GM18861 (cell line): ENCODE data around the gene MYOM1.

Experiments
- ATAC-seq: cut with Tn5 transposase; IDR thresholded peaks from one replicate; pipeline ENCODE4 v1.9.1; 2021; ENCODE audit not compliant: unreplicated experiment

Gene MYOM1

GRCh38 chr18:3120356-3120755 is 99.4 kb downstream of the MYOM1 start:
- ATAC-seq: no peak

GRCh38 chr18:3119401-3120341 is 100.1 kb downstream of the MYOM1 start:
- no peak for ATAC-seq

- ATAC-seq: no peak
Measured at GRCh38 chr18:3118195-3119010, 101.4 kb downstream of the MYOM1 start.

GRCh38 chr18:3117493-3118192 is 102.1 kb downstream of the MYOM1 start:
- ATAC-seq: no peak

- ATAC-seq: no peak
Measured at GRCh38 chr18:3115447-3116030, 104.2 kb downstream of the MYOM1 start.

- no peak for ATAC-seq
Measured at GRCh38 chr18:3114451-3114850, 105.3 kb downstream of the MYOM1 start.

GRCh38 chr18:3114026-3114425 is 105.7 kb downstream of the MYOM1 start:
- no peak for ATAC-seq

GRCh38 chr18:3111523-3112240 is 108.1 kb downstream of the MYOM1 start:
- ATAC-seq: no peak

- peak; percentile 89 for ATAC-seq
Measured at GRCh38 chr18:3110034-3110752, 109.6 kb downstream of the MYOM1 start.

GRCh38 chr18:3107740-3108151 is 112.0 kb downstream of the MYOM1 start:
- ATAC-seq: no peak

GRCh38 chr18:3104190-3105054 is 115.3 kb downstream of the MYOM1 start:
- ATAC-seq: no peak

- ATAC-seq: no peak
Measured at GRCh38 chr18:3103576-3103975, 116.2 kb downstream of the MYOM1 start.

GRCh38 chr18:3102983-3103382 is 116.8 kb downstream of the MYOM1 start:
- ATAC-seq: no peak

- ATAC-seq: no peak
Measured at GRCh38 chr18:3100498-3101132, 119.2 kb downstream of the MYOM1 start.

GRCh38 chr18:3099327-3099726 is 120.4 kb downstream of the MYOM1 start:
- ATAC-seq: no peak

- ATAC-seq: no peak
Measured at GRCh38 chr18:3097082-3097481, 122.7 kb downstream of the MYOM1 start.

- no peak for ATAC-seq
Measured at GRCh38 chr18:3095921-3096320, 123.8 kb downstream of the MYOM1 start.

GRCh38 chr18:3094338-3094684 is 125.5 kb downstream of the MYOM1 start:
- no peak for ATAC-seq
